Thyroid gland (tissue), 4 donors: Measurements from ENCODE around the gene CLEC17A. TPM values are rescaled to one million over a fixed set of nuclear protein-coding genes. Genes with fewer than 3 reads are reported as not detected.
"Not testable (repeated sequence)": the region's sequence is repeated elsewhere in the genome, so short reads cannot be mapped to it uniquely, and the experiment has no call there.

Experiments
- DNase-seq, 2 donors: peaks; one replicate each; pipeline ENCODE4 v3.0.0-alpha.2; 2019
- H3K27ac ChIP-seq, 3 donors: fragments of 200-600 bp; sonication (generic); 1 replicate in 2 of 3; 2 replicates in 1 of 3; pipeline ENCODE4 v1.5.1; 2016 to 2019; ENCODE audit warnings: mild to moderate bottlenecking in 1 of 3, moderate library complexity in 1 of 3
- H3K27me3 ChIP-seq: fragments of 200-600 bp; sonication (generic); one replicate; pipeline ENCODE4 v1.5.1; 2019
- H3K36me3 ChIP-seq, 2 donors: fragments of 200-600 bp; sonication (generic); one replicate each; pipeline ENCODE4 v1.5.1; 2016 to 2019
- H3K4me1 ChIP-seq, 2 donors: fragments of 200-600 bp; sonication (generic); one replicate each; pipeline ENCODE4 v1.5.1; 2017 to 2019
- H3K4me3 ChIP-seq, 3 donors: fragments of 200-600 bp; sonication (generic); replicated peaks in 1 of 3; 1 replicate in 2 of 3; 2 replicates in 1 of 3; pipeline ENCODE4 v1.5.1; 2016; ENCODE audit warnings: mild to moderate bottlenecking in 1 of 3
- H3K9me3 ChIP-seq: fragments of 200-600 bp; sonication (generic); one replicate; pipeline ENCODE4 v1.5.1; 2017
- CTCF ChIP-seq, 6 experiments: fragments of 200-600 bp in 3 of 6; fragments of 450-650 bp in 3 of 6; sonication (generic) in 3 of 6; IDR thresholded peaks; one replicate each; pipeline ENCODE4 v1.5.1; 2016 to 2019; ENCODE audit warnings: antibody characterized with exemption in 6 of 6, mild to moderate bottlenecking in 2 of 6, inconsistent platforms in 1 of 6, moderate library complexity in 1 of 6
- POLR2A ChIP-seq, 2 donors: fragments of 450-650 bp; IDR thresholded peaks; one replicate each; pipeline ENCODE4 v1.6.1; 2017; ENCODE audit warnings: antibody characterized with exemption in 2 of 2, mild to moderate bottlenecking in 2 of 2, moderate library complexity in 1 of 2
- WGBS, 2 donors: methylation state at CpG; one replicate each; pipeline ENCODE4 v1.1.5; 2017; 5-methylcytosine and 5-hydroxymethylcytosine counted together
- intact Hi-C: fragments of 100-400 bp; cut with DNase I; formaldehyde crosslinking; loops from one replicate; pipeline ENCODE4 v1.15.1; 2023
- total RNA-seq, 4 donors: library from RNA; depleted of rRNA; stranded (reverse); fragments of >200 nt; gene quantifications; one replicate each; pipeline ENCODE4 v1.2.3, GENCODE V29; 2016

CLEC17A gene
- total RNA-seq, 4 donors from 2014 or later, result not detected

- TF ChIP-seq POLR2A (IDR thresholded peaks at IDR 0.05), result no peak
- TF ChIP-seq CTCF (IDR thresholded peaks at IDR 0.05), result no peak
- no peak overlapping the region for H3K27ac ChIP-seq
- peaks cover 9 to 13% of the 10 kb centered on the region in 2 donors for H3K4me1 ChIP-seq
- H3K9me3 ChIP-seq, result no peaks in the 10 kb centered on the region
- intact Hi-C loops, result no loop called here
- WGBS, 2 donors, result 79 to 83% methylated on average over 21 to 26 of the region's 33 CpGs
- H3K36me3 ChIP-seq, result peaks cover 8 to 13% of the 10 kb centered on the region in 2 donors
- no peaks in the 10 kb centered on the region for H3K27me3 ChIP-seq
- H3K4me3 ChIP-seq, result no peak overlapping the region
- DNase-seq, result no peak
These were observed 18.8 kb upstream of the CLEC17A start for GRCh38 chr19:14563989-14564651.

- H3K9me3 ChIP-seq, intact Hi-C loops, H3K4me3 ChIP-seq, H3K27ac ChIP-seq, H3K27me3 ChIP-seq, DNase-seq: not testable (repeated sequence)
- peaks cover 8 to 13% of the 10 kb centered on the region in 2 donors for H3K36me3 ChIP-seq
- 85 to 87% methylated on average over 16 to 22 of the region's 22 CpGs for WGBS, 2 donors
- H3K4me1 ChIP-seq, result peaks cover 7 to 15% of the 10 kb centered on the region in 2 donors
These were observed 18.1 kb upstream of the CLEC17A start for GRCh38 chr19:14564652-14565297.

DNA sequence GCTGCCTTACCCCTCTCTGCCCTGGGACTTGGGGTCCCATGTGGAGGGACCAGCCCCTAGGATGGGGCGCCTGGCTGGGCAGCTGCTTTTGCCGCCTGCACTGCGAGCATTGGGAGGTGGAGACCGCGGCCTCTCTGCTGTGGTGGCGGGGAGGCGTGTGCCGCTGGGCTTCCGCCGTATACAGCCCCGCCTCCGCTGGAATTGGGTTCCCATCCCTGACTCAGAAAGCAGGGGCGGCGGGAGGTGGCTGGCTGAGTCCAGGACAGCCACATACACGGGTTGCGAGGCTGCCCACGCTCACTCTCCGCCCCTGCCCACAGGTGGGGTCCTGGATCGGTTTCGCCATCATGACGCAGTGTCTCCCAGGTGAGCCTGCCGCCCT lies 17.6 kb upstream of the CLEC17A start:
- Histone ChIP-seq H3K9me3 (no peaks in the 10 kb centered on the region), H3K27me3 (no peaks in the 10 kb centered on the region), H3K4me1 (peaks cover 8 to 20% of the 10 kb centered on the region in 2 donors), H3K36me3 (peaks cover 8 to 13% of the 10 kb centered on the region in 2 donors), H3K27ac (no peak overlapping the region), H3K4me3 (no peak overlapping the region)
- 88 to 92% methylated on average over 4 to 12 of the region's 22 CpGs for WGBS, 2 donors
- intact Hi-C loops, result no loop called here
- TF ChIP-seq POLR2A (IDR thresholded peaks at IDR 0.05), result no peak
- TF ChIP-seq CTCF (IDR thresholded peaks at IDR 0.05), result no peak
- no peak for DNase-seq

GRCh38 chr19:14565765-14566711 lies 16.8 kb upstream of the CLEC17A start:
- TF ChIP-seq POLR2A (IDR thresholded peaks at IDR 0.05), result no peak
- TF ChIP-seq CTCF (IDR thresholded peaks at IDR 0.05), result no peak
- no peaks in the 10 kb centered on the region for H3K9me3 ChIP-seq
- WGBS, 2 donors, result 90 to 92% methylated on average over 18 to 23 of the region's 31 CpGs
- DNase-seq, result no peak
- H3K27ac ChIP-seq, result no peak overlapping the region
- peaks cover 8 to 13% of the 10 kb centered on the region in 2 donors for H3K36me3 ChIP-seq
- no peak overlapping the region for H3K4me3 ChIP-seq
- no peaks in the 10 kb centered on the region for H3K27me3 ChIP-seq
- H3K4me1 ChIP-seq, result peaks cover 14 to 26% of the 10 kb centered on the region in 2 donors
- intact Hi-C loops, result no loop called here

DNA sequence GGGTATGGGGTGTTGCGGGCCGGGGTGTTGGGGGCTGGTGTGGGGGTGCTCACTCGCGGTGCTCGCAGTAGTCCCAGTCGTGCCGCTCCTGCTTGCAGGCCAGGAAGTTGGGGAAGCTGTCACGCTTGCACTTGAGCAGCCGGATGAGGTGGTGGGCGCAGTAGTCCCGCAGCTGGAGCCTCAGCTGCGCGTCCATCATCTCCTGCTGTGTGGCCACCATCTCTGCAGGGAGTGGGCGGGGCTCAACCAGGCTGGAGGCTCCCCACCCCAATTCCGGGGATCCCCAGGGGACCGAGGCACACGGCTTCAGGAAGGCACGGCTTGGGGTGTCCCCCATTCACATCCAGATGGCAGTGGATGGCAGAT lies 16.2 kb upstream of the CLEC17A start:
- Histone ChIP-seq H3K4me3 (no peak overlapping the region), H3K27ac (no peak overlapping the region), H3K36me3 (peaks cover 8 to 13% of the 10 kb centered on the region in 2 donors), H3K27me3 (no peaks in the 10 kb centered on the region), H3K9me3 (no peaks in the 10 kb centered on the region), H3K4me1 (peaks cover 16 to 24% of the 10 kb centered on the region in 2 donors)
- intact Hi-C loops, result no loop called here
- 62 to 96% methylated on average over 3 to 11 of the region's 18 CpGs for WGBS, 2 donors
- TF ChIP-seq CTCF (IDR thresholded peaks at IDR 0.05) (no peak), POLR2A (IDR thresholded peaks at IDR 0.05) (no peak)
- DNase-seq, result no peak
